Measurements from ENCODE around the gene LUC7L3.

LUC7L3 gene

GRCh38 chr17:50684612-50685333, 34.6 kb upstream of the LUC7L3 start:
- no peak overlapping the region for H3K4me3 ChIP-seq (ENCODE audit: low read depth, low read length)
- H3K27ac ChIP-seq (ENCODE audit: extremely low read depth, low read depth, low read length), result no peak overlapping the region
- H3K4me1 ChIP-seq (ENCODE audit: control insufficient read depth, insufficient read depth, low read length), result peaks cover 6% of the 10 kb centered on the region; the same call in 1 of the 2 replicates
- H3K9me3 ChIP-seq (ENCODE audit: control insufficient read depth, insufficient read depth, low read depth, low read length), result no peaks in the 10 kb centered on the region
- POLR2A ChIA-PET, result interaction anchor here (0.6 to 0.9 kb wide), 2 partner anchors 11 to 52 kb away, joined by 3 to 4 read pairs; no protein-coding TSS in a partner anchor
- CTCF ChIA-PET, result interaction anchor here (0.5 to 5.0 kb wide), 13 partner anchors 10 to 200 kb away, joined by 3 to 32 read pairs (median 6); partner anchors contain the start of gene SPATA20
- H3K36me3 ChIP-seq (ENCODE audit: control insufficient read depth in 2 of 2, insufficient read depth in 1 of 2, low read length in 2 of 2), result no peaks in the 10 kb centered on the region
- TF ChIP-seq KLF17 (tag by site-specific recombination; IDR thresholded peaks at IDR 0.05) (peak; percentile 28; the same call in 1 of the 2 replicates), SCRT2 (tag by site-specific recombination; IDR thresholded peaks at IDR 0.05) (no peak), ZBTB44 (tag by site-specific recombination; IDR thresholded peaks at IDR 0.05) (no peak), ZNF701 (tag by site-specific recombination; IDR thresholded peaks at IDR 0.05) (no peak), ZNF518A (tag by site-specific recombination; conservative IDR thresholded peaks at IDR 0.05; ENCODE audit: low read depth) (no peak), ZIC2 (tag by site-specific recombination; IDR thresholded peaks at IDR 0.05) (0 out of 2 replicates have a peak, but pooled peaks have one; percentile 11), ZBTB11 (tag by site-specific recombination; conservative IDR thresholded peaks at IDR 0.05; ENCODE audit: low read depth) (no peak), ZNF449 (tag by site-specific recombination; IDR thresholded peaks at IDR 0.05) (peak; percentile 95), ZNF530 (tag by site-specific recombination; IDR thresholded peaks at IDR 0.05; ENCODE audit: low read depth) (no peak), ZNF18 (tag by site-specific recombination; IDR thresholded peaks at IDR 0.05) (no peak), WT1 (tag by site-specific recombination; IDR thresholded peaks at IDR 0.05) (peak; percentile 58; the same call in 1 of the 2 replicates), ZBTB8A (tag by site-specific recombination; IDR thresholded peaks at IDR 0.05) (no peak), SCRT1 (tag by site-specific recombination; IDR thresholded peaks at IDR 0.05; ENCODE audit: borderline replicate concordance) (no peak), ZNF391 (tag by site-specific recombination; IDR thresholded peaks at IDR 0.05; ENCODE audit: borderline replicate concordance, low read depth) (no peak), ZNF768 (tag by site-specific recombination; IDR thresholded peaks at IDR 0.05) (peak; percentile 91; the same call in 1 of the 2 replicates), ZNF488 (tag by site-specific recombination; IDR thresholded peaks at IDR 0.05) (no peak)
